Stimulated activated CD4-positive, alpha-beta T cell treated with anti-CD3 and anti-CD28 coated beads, Interleukin-4, amount 100 ng/mL, for 48 hours (primary cell): ENCODE data around the gene ABCA13.

ENCODE experiments used
- DNase-seq, 2 donors: peaks; one replicate each; pipeline ENCODE4 v3.0.0-alpha.2; 2020; ENCODE audit warnings: low read depth in 2 of 2

The ABCA13 gene

DNA sequence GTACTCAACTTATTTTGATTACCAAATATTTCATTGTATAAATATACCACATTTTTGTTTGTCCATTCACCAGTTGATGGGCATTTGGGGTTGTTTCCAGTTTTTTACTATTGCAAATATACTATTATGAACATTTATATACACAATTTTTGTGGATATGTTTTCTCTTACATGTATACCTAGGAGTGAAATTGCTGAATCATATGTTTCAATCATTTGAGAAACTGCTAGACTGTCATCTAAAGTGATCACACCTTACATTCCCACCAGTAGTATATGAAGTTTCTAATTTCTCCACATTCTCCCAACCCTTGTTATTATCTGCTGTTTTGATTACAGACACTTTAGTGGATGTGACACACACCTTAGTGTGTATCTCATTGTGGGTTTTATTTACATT lies 257.9 kb downstream of the ABCA13 start:
- DNase-seq: no peak

DNA sequence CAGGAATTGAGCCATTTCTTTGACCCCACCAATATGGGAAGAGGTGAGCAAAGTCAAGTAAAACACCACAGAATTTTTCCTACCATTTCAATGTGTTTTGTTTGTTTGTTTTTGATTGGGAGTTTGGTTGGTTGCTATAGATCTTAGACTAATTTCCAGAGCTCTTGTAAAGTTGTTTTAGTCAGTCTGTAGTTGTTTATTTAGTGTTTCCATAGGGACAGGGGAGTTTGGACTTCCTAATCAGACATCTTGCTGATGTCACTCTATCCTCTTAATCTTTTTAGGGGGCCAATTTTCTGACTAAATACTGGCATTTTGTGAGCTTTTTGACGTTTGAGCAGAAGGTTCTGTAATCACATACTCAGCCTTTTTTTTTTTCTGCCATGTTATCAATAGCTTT lies 266.9 kb downstream of the ABCA13 start:
- DNase-seq: no peak

GRCh38 chr7:48441848-48442492 lies 270.7 kb downstream of the ABCA13 start:
- no peak for DNase-seq

DNA sequence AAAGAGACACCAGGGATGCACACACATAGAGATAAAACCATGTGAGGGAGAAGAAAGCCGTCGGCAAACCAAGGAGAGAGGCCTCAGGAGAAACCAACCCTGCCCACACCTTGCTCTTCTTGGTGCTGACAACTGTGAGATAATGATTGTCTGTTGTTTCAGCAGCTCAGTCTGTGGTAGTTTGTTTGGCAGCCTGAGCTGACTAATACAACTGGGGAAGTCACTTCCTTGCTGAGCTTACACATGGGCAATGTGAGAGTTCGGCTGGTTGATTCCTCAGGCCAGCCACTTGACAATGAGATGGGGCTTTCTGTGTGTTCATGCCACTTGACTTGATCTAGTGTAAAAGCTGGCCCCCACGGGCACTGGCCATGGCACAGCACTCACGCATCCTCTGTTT lies 271.8 kb downstream of the ABCA13 start:
- DNase-seq: no peak

DNA sequence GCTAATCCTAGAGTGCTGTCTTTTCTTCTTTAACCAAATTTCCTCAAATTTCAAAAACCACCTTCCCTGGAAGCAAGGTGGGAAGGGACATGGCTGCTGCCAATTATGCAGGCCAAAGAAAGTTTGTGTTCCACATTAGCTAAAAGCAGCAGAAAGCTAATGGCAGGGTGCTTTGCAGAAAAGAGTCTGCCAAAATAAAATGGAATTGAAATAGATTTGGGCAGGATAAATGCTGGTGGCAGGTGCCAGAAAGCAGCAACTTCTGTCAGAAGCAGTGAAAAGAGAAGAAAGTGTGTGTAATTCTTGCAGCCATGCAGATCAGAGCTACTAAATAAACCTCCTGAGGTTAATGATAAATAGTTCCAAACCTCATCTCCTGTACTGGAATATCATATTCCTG lies 275.5 kb downstream of the ABCA13 start:
- DNase-seq: no peak

DNA sequence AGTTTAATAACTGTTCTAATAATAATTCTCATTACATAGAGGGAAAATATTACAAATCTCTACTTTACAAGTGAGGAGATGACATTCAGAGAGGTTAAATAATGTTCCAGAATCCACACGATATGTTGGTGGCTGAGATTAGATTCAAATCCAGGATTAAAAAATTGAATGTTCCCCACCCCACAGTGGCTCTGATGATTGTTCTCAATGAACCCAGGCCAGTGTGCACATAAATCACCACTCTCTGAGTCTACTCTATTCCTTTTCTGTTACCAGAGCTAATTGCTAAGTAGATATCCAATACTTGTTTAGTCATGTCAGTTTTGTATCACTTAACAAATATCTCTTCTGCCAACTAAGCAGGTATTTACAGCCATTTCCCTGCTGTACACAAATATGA lies 281.0 kb downstream of the ABCA13 start:
- DNase-seq: no peak

DNA sequence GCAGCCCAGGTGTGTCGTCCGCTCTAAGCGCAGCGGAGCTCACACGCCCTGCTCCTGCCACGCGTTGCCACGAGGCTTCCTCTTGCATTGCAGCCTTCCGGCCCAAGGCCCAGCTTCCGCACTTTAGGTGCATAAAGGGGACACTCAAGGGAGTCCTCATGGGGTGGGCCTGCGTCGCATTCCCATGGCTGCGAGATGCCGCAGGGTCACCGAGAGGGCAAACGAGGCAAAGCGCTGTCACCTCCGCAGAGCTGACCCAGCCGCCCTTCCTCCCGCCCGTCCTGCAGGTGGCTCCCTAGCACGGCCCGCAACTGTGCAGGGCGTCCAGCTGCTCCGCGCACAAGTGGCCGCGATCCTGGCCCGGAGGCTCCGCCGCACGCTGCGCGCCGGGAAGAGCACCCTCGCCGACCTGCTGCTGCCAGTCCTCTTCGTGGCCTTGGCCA lies 283.5 kb downstream of the ABCA13 start:
- DNase-seq: no peak

GRCh38 chr7:48455363-48455762 lies 284.1 kb downstream of the ABCA13 start:
- DNase-seq: no peak

- DNase-seq: no peak
Measured at GRCh38 chr7:48458701-48459524, 287.7 kb downstream of the ABCA13 start.

- DNase-seq: no peak
Measured at GRCh38 chr7:48466713-48467112, 295.5 kb downstream of the ABCA13 start.

GRCh38 chr7:48471196-48471595 lies 299.9 kb downstream of the ABCA13 start:
- DNase-seq: no peak

GRCh38 chr7:48472640-48473039 lies 301.4 kb downstream of the ABCA13 start:
- no peak for DNase-seq

DNA sequence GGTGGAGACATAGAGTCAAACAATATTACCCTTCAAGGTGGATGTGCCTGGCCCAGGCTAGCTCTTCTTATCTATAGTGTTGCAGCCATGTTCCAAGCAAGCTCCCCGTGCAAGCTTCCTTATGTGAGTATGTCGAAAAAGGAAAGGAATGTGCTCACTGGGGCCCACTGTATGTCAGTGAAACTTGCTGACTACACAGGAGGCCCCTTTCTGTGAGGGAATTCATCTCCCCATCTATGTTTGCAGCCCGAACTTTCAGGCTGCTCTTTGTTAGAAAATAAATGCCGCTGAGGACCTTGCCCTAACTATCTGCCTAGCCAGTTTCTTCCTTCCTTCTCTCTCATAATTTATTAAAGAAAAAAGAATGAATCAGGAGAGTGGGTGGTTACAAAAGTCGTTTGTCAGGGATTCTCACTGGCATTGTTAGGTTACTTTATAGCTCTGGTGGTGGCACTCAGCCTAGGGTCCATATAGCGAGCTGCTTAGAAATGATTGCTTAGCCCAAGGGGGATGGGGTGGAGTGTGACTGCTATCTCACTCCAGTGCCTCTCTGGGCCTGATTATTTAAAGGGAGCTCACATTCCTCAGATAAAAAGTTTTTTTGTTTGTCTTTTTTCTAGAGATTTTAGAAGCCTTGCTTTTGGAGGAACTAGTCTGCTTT lies 302.1 kb downstream of the ABCA13 start:
- DNase-seq: no peak

GRCh38 chr7:48481235-48481634 lies 310.0 kb downstream of the ABCA13 start:
- no peak for DNase-seq

GRCh38 chr7:48497521-48497920 lies 326.3 kb downstream of the ABCA13 start:
- DNase-seq: no peak

GRCh38 chr7:48502021-48502420 lies 330.8 kb downstream of the ABCA13 start:
- DNase-seq: no peak

- no peak for DNase-seq
Measured at GRCh38 chr7:48505051-48505450, 333.8 kb downstream of the ABCA13 start.

- DNase-seq: no peak
Measured at GRCh38 chr7:48505466-48505865, 334.2 kb downstream of the ABCA13 start.

DNA sequence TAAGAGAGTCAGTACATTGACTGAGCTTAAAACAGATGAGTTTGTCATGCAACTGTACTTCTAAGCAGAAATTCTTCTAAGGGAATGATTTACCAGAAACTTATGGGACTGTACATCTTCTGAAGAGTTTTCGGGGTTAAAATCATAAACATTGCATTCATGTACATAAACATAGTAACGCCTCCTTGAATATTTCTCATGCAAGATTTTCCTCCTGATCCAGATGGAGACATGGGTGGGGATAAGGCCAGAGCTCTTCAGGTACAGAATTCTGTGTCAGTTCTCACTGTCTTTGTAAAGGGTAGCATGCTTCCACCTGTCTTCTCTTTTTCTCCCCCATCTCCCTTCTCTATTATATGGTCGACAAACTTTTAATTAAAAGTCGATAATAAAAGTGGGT lies 335.3 kb downstream of the ABCA13 start:
- DNase-seq: no peak

DNA sequence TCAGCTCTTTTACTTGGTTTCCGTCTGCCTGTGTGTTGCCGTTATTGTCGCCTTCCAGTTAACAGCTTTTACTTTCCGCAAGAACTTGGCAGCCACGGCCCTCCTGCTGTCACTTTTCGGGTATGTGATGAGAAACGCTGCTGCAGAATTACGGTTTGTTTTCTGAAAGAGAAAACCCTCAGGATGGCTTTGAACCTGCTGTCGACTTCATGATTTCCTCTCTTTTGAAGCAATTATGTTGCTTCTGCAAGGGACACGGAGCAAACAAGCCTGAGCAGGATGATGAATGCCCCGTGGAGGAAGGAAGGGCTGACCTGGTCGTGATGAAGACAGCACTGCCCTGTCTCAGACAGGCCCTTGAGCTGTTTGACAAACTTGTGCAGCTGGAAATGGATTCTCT lies 339.8 kb downstream of the ABCA13 start:
- no peak for DNase-seq

GRCh38 chr7:48512892-48513291 lies 341.6 kb downstream of the ABCA13 start:
- no peak for DNase-seq

DNA sequence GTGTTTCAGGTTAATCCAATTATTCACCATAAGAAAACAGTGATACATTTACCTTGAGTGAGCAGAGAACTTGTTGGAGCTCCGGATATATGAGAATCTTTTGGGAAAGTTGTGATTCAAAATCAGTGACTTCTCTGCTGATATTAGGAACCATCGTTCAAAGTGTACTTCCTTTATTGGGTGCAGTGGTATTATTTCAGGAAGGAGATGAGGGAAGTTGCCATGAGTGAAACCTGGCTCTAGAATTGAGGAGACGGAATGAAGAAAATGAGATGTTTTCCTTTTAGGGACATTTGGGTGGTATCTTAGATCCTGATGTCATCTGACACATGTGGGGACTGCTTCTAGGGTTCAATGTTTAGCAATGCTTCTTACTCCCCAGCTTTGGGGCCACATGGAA lies 343.9 kb downstream of the ABCA13 start:
- no peak for DNase-seq

- no peak for DNase-seq
Measured at GRCh38 chr7:48518092-48518491, 346.8 kb downstream of the ABCA13 start.
